Mucosa of descending colon (tissue), 3 donors: ENCODE measurements around the gene NFIX. TPM values are rescaled to one million over a fixed set of nuclear protein-coding genes. Genes with fewer than 3 reads are reported as not detected.
A peak's percentile ranks its signal among the peaks of the same experiment; 100 is the strongest.

Source experiments
- ATAC-seq: fragments of 200-7000 bp; cut with Tn5 transposase; one replicate; pipeline ENCODE4 v1.9.1; 2020; ENCODE audit warnings: mild to moderate bottlenecking, moderate library complexity
- DNase-seq, 3 donors: peaks; one replicate each; pipeline ENCODE4 v3.0.0-alpha.2; 2020
- H3K36me3 ChIP-seq: fragments of 200-600 bp; one replicate; pipeline ENCODE4 v1.8.0; 2021; ENCODE audit warnings: low read depth, mild to moderate bottlenecking
- H3K4me1 ChIP-seq: fragments of 200-600 bp; one replicate; pipeline ENCODE4 v1.8.0; 2021; ENCODE audit warnings: low read depth, mild to moderate bottlenecking
- H3K4me3 ChIP-seq: fragments of 200-600 bp; one replicate; pipeline ENCODE4 v1.8.0; 2021; ENCODE audit warnings: mild to moderate bottlenecking
- H3K9me3 ChIP-seq: fragments of 200-600 bp; one replicate; pipeline ENCODE4 v1.8.0; 2021; ENCODE audit warnings: mild to moderate bottlenecking
- CTCF ChIP-seq: fragments of 200-600 bp; IDR thresholded peaks from one replicate; pipeline ENCODE4 v1.8.0; 2022; ENCODE audit warnings: antibody characterized with exemption, mild to moderate bottlenecking
- intact Hi-C, 2 donors: fragments of 100-400 bp; cut with DNase I in 1 of 2; cut with micrococcal nuclease in 1 of 2; formaldehyde crosslinking; loops; one replicate each; pipeline versions ENCODE4 v1.11.0 to v1.11.1; 2022; cut with DNase I, micrococcal nuclease
- total RNA-seq, 3 donors: library from RNA; stranded (reverse); fragmentation: NEBNext Ultra II Directional in 2 of 3; extraction: Animal tissue kit (Norgen Biotek cat#: 25700) in 2 of 3; gene quantifications; one replicate each; pipeline versions ENCODE4 v1.2.1 to v1.2.4, GENCODE V29; 2021 to 2023
- donor health status: DM: no; HTN: no; CAD: no; lungs with moderate emphysema.
- donor health status: DM: no; HTN: no; CAD: no.
- donor health status: DM: no; HTN: yes; CAD: no.

Gene NFIX
- total RNA-seq, 3 donors from 2014 or later, result 59.4 to 238 (median 64.6) TPM

- peaks cover 34% of the 10 kb centered on the region for H3K4me1 ChIP-seq
- no peak for ATAC-seq
These were observed 81.5 kb downstream of the NFIX start for GRCh38 chr19:13076787-13077186.

GRCh38 chr19:13077240-13077639 is 82.0 kb downstream of the NFIX start:
- Histone ChIP-seq H3K9me3 (no peaks in the 10 kb centered on the region), H3K36me3 (no peaks in the 10 kb centered on the region), H3K4me3 (no peak overlapping the region), H3K4me1 (peaks cover 34% of the 10 kb centered on the region)
- DNase-seq (no peak), ATAC-seq (no peak)
- no peak for TF ChIP-seq CTCF
- intact Hi-C loops, result no loop called here

More at GRCh38 chr19:13076787-13077186, 81.5 kb downstream of the NFIX start:
- Histone ChIP-seq H3K9me3 (no peaks in the 10 kb centered on the region), H3K36me3 (no peaks in the 10 kb centered on the region), H3K4me3 (no peak overlapping the region)
- DNase-seq, result no peak
- intact Hi-C loops, result no loop called here
- TF ChIP-seq CTCF, result no peak

GRCh38 chr19:13078381-13078780 is 83.1 kb downstream of the NFIX start:
- intact Hi-C loops, result no loop called here
- Histone ChIP-seq H3K4me1 (peaks cover 34% of the 10 kb centered on the region), H3K4me3 (no peak overlapping the region), H3K9me3 (no peaks in the 10 kb centered on the region), H3K36me3 (no peaks in the 10 kb centered on the region)
- DNase-seq, result no peak
- no peak for ATAC-seq
- TF ChIP-seq CTCF, result no peak

DNA sequence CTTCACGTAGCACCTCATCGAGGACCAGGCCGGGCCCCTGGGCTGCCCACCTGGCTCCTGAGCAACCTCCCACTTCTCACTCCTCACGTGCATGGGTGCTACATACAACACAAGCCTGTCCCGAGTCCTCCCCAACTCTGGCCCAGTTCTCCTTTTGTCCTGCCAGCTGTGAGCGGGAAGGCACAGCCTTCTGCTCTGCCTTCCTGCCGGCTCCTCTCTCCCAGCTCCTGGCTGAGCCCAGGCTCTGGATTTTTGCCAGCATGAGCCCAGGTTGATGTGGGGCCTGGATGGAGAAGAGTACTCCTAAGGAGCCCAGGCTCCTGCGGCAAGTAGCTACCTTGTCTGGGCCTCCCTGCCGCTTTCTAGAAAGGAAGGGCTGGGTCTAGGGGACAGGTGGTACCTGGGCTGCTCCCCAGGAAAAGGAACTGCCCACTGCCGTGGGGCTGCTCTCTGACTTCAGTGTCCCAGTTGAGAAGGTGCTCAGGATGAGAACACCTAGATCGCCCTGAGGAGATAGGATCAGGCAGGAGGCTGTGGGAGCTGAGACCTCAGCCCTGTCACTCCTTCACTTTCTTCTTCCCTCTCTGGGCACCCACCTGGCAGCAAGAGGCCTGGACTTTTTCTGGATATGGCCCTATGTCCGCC is 83.7 kb downstream of the NFIX start:
- H3K4me1 ChIP-seq, result peaks cover 34% of the 10 kb centered on the region
- intact Hi-C loops, result no loop called here

GRCh38 chr19:13079542-13079986 is 84.3 kb downstream of the NFIX start:
- ATAC-seq (peak; percentile 93), DNase-seq (peak; percentile 81 to 89 (median 88))
- H3K4me3 ChIP-seq, result no peak overlapping the region
- intact Hi-C loops, result no loop called here
- peaks cover 34% of the 10 kb centered on the region for H3K4me1 ChIP-seq
- no peaks in the 10 kb centered on the region for H3K9me3 ChIP-seq
- no peak for TF ChIP-seq CTCF
- H3K36me3 ChIP-seq, result no peaks in the 10 kb centered on the region

More for the DNA sequence above, 83.7 kb downstream of the NFIX start:
- Histone ChIP-seq H3K9me3 (no peaks in the 10 kb centered on the region), H3K36me3 (no peaks in the 10 kb centered on the region), H3K4me3 (no peak overlapping the region)
- DNase-seq (peak in 2 of 3 donors; percentile 51 to 67), ATAC-seq (peak; percentile 48)
- TF ChIP-seq CTCF, result no peak
